Measurements from ENCODE around the gene CCNT1. TPM values are rescaled to one million over a fixed set of nuclear protein-coding genes. Genes with fewer than 3 reads are reported as not detected.
A peak's percentile ranks its signal among the peaks of the same experiment; 100 is the strongest.
"Not testable (repeated sequence)": the region's sequence is repeated elsewhere in the genome, so short reads cannot be mapped to it uniquely, and the experiment has no call there.

CCNT1 gene
- total RNA-seq, 1 experiment from 2014 or later: 69.4 TPM

- peaks cover 8% of the 10 kb centered on the region; the same call in 1 of the 2 replicates for H4K20me1 ChIP-seq (ENCODE audit: insufficient read depth)
- H3K4me3 ChIP-seq (replicated peaks in 1 of 2; ENCODE audit: low read depth in 1 of 2, low read length in 2 of 2): no peak overlapping the region
- H3K36me3 ChIP-seq (ENCODE audit: control insufficient read depth in 1 of 2, insufficient read depth in 2 of 2, low read length in 2 of 2): peaks cover 33 to 44% of the 10 kb centered on the region in 2 experiments
- no peak overlapping the region for H2AFZ ChIP-seq (ENCODE audit: low read depth, low read length, poor library complexity, severe bottlenecking)
- H3K4me2 ChIP-seq (ENCODE audit: low read length): no peak overlapping the region
- intact Hi-C loops (cut with micrococcal nuclease): no loop called here
- peaks cover 92% of the 10 kb centered on the region for H3K79me2 ChIP-seq (ENCODE audit: insufficient read depth, low read length)
- ChIA-PET RAD21 (ENCODE audit: low non-redundant PET in 1 of 2, low total read pairs in 2 of 2, uncharacterized antibody in 2 of 2, unreplicated experiment in 2 of 2) (no interaction called here), CTCF (no interaction called here), POLR2A (no interaction called here)
- no peak for DNase-seq (ENCODE audit: low read depth, low spot score)
- no peaks in the 10 kb centered on the region for H3K27me3 ChIP-seq (ENCODE audit: insufficient read depth, low read length)
- H3K9me3 ChIP-seq (ENCODE audit: control insufficient read depth in 1 of 2, insufficient read depth in 1 of 2, low read depth in 1 of 2, low read length in 2 of 2): no peaks in the 10 kb centered on the region
- H3K9ac ChIP-seq (ENCODE audit: low read length): no peak overlapping the region
- TF ChIP-seq FOSL1 (IDR thresholded peaks at IDR 0.05; ENCODE audit: low read depth) (no peak), ZBTB33 (IDR thresholded peaks at IDR 0.05; ENCODE audit: extremely low read depth, insufficient replicate concordance, low read length) (no peak), REST (IDR thresholded peaks at IDR 0.05; ENCODE audit: low read depth) (no peak), MAX (IDR thresholded peaks at IDR 0.05) (no peak)
- H3K4me1 ChIP-seq (ENCODE audit: control insufficient read depth in 1 of 2, insufficient read depth in 2 of 2, low read length in 2 of 2): peaks cover 4 to 13% of the 10 kb centered on the region in 2 experiments; a peak in 3 of 4 replicates
- no peaks in the 10 kb centered on the region for H3K9me2 ChIP-seq (ENCODE audit: insufficient read depth)
- BruUV-seq (replicated peaks): no TSS peak
- ATAC-seq: no peak
- no peak overlapping the region for H3K27ac ChIP-seq (ENCODE audit: low read depth, low read length)
Measured at GRCh38 chr12:48712209-48712608, 4.3 kb downstream of the CCNT1 start.

GRCh38 chr12:48698822-48699221 lies 17.7 kb downstream of the CCNT1 start:
- H3K4me2 ChIP-seq (ENCODE audit: low read length); H3K4me1 ChIP-seq (ENCODE audit: control insufficient read depth in 1 of 2, insufficient read depth in 2 of 2, low read length in 2 of 2); H3K9ac ChIP-seq (ENCODE audit: low read length); POLR2A ChIA-PET; H3K4me3 ChIP-seq (replicated peaks in 1 of 2; ENCODE audit: low read depth in 1 of 2, low read length in 2 of 2); RAD21 ChIA-PET (ENCODE audit: low non-redundant PET in 1 of 2, low total read pairs in 2 of 2, uncharacterized antibody in 2 of 2, unreplicated experiment in 2 of 2); ATAC-seq; H3K9me2 ChIP-seq (ENCODE audit: insufficient read depth); DNase-seq (ENCODE audit: low read depth, low spot score); intact Hi-C loops (cut with micrococcal nuclease); CTCF ChIA-PET; H3K27me3 ChIP-seq (ENCODE audit: insufficient read depth, low read length); H2AFZ ChIP-seq (ENCODE audit: low read depth, low read length, poor library complexity, severe bottlenecking); H3K9me3 ChIP-seq (ENCODE audit: control insufficient read depth in 1 of 2, insufficient read depth in 1 of 2, low read depth in 1 of 2, low read length in 2 of 2); H3K27ac ChIP-seq (ENCODE audit: low read depth, low read length): not testable (repeated sequence)
- TSS peak; percentile 7 for BruUV-seq (replicated peaks)
- peaks cover 91% of the 10 kb centered on the region for H3K79me2 ChIP-seq (ENCODE audit: insufficient read depth, low read length)
- H4K20me1 ChIP-seq (ENCODE audit: insufficient read depth): 0 out of 2 replicates have a peak, but pooled peaks cover 15% of the 10 kb centered on the region
- H3K36me3 ChIP-seq (ENCODE audit: control insufficient read depth in 1 of 2, insufficient read depth in 2 of 2, low read length in 2 of 2): peaks cover 34 to 59% of the 10 kb centered on the region in 2 experiments
